ENCODE data around the gene MAP1LC3B2.

Gene MAP1LC3B2

DNA sequence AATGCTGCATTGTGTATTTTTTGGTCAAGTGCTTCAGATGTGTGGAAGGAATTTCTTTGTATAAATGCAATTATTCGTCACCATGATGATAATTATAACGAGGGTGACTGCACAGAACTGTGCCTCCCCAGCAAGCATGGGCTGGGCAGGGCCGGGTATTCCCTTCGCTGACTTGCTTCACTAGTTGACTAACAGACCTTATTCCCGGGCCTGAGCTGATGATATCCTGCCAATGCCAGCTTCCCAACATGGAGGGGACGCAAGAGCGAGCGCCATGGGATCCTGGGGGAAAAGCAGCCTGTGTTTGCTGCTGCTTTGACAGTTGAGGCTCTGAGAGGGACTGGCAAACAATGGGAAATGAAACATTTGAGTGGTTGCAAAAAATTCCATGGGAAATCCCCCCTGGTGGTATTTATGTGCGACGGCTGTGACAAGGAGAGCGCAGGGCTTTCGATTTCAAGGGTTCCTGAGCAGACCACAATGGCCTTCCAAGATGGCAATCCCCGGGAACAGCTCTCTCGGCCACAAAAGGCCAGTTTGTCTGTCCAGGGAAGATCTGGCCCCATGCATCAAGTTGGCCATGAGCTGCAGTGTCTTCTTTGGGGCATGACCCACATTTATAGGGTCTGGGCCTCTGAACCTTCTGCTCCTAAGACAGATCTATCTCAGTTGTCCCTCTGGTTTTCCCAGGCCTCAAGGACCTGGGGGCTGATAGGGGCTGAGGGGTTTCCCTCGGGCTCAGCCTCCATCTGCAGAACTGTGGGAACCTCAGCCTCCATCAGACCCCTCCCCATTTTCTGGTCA lies 21.9 kb upstream of the MAP1LC3B2 start:
- DNase-seq (ENCODE audit: low spot score): no peak

- no peak for DNase-seq (ENCODE audit: low spot score)
These were observed 21.0 kb upstream of the MAP1LC3B2 start for GRCh38 chr12:116538076-116538591.

DNA sequence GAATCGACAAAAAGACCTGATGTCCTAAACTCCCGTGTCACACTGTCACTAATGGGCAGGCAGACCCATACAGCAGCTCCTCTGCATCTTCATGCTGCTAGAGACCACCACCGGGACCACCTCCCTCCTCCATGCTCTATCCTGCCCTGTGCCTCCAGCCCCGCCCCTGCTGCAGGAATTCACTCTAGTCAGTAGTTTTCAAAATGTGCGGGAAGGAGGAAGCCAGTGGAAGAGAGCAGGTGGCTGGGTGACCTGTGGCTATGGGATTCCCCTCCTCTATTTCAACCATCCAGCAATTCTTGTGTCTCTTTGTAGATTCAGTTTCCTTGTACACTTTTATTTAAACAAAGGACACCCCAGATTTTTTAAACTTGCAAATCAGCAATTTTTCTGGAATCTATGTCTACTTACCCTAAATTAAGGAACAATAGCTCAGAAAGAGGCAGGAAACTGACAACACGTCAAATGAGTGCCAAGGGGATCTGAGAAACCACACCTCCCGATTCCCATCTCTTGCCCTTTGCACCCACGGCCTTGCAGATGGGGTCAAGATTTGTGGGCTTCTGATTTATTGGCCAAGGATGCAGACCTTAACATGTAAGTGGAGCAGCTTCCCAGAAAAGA lies 20.4 kb upstream of the MAP1LC3B2 start:
- DNase-seq (ENCODE audit: low spot score): no peak

DNA sequence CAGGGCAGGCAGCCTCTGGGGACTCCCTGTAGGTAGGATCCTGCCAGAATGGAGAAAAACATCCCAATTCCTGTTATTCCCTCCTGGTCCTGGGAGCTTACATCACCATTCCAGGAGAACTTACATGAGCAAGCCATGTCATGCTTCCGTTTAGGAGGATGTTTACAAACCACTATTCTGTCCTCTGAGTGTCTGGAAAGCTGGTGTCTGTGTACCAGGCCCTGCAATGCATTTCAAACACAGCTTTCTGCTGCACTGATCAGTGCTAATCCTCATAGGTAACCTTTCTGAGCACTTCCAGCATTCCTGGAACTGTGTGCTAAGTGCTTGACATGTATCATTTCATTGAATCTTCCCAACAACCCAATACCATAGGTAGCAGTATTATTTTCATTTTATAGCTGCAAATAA lies 19.8 kb upstream of the MAP1LC3B2 start:
- no peak for DNase-seq (ENCODE audit: low spot score)

DNA sequence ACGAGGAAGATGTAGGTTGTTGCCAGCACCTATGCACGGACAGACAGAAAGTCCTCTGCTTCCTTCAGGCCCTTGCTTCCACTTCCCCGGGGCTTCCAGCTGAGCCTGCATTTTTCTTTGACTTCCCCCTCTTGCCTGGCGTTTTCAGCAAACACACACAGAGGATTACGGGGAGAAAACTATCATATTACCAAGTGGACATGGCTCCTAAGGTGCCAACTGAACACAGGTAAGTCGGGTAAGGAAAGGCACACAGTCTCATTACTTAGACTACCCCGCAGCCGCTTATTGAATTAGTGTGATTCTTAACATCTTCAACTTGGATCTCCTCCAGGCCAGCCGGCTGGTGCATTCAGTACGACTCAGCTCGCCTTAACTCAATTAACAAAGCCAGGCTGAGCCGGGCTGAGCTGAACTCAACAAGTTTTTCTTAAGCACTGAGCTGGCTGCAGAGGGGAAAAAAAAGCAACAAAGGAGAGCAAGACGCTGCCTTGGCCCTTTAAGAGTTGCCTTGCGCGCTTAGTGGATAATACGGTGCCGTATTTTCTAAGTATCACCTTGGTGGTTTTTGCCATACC lies 19.2 kb upstream of the MAP1LC3B2 start:
- peak; percentile 79 for DNase-seq (ENCODE audit: low spot score)

GRCh38 chr12:116540622-116541152 lies 18.5 kb upstream of the MAP1LC3B2 start:
- no peak for DNase-seq (ENCODE audit: low spot score)

DNA sequence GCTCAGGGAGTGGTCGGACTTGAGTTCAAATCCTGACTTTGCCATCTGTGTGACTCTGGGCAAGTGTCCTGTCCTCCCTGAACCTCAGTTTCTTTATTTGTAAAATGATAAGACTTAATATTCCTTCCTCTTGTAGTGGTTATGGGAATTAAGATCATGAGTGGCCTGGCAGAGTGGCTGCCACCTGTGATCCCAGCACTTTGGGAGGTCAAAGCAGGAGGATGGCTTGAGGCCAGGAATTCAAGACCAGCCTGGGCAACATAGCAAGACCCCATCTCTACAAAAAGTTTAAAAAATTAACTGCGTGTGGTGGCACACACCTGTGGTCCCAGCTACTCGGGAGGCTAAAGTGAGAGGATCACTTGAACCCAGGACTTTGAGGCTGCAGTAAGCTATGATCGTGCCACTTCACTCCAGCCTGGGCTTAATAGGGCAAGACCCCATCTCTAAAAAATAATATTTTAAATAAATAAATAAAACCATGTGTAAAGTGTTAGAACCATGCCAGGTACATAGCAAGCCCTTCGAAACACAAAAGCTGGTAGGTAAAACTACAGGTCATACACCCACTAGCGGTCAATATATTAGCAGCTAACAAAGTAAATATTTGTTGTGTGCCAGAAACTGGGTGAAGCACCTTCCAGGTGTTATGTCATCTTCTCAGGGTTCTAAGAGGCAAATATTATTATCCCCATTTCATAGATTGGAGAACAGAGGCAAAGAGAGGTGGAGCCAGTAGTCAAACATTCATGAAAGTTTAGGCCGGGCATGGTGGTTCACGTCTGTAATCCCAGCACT lies 17.4 kb upstream of the MAP1LC3B2 start:
- no peak for DNase-seq (ENCODE audit: low spot score)

- DNase-seq (ENCODE audit: low spot score): no peak
These were observed 16.7 kb upstream of the MAP1LC3B2 start for GRCh38 chr12:116542345-116542956.

DNA sequence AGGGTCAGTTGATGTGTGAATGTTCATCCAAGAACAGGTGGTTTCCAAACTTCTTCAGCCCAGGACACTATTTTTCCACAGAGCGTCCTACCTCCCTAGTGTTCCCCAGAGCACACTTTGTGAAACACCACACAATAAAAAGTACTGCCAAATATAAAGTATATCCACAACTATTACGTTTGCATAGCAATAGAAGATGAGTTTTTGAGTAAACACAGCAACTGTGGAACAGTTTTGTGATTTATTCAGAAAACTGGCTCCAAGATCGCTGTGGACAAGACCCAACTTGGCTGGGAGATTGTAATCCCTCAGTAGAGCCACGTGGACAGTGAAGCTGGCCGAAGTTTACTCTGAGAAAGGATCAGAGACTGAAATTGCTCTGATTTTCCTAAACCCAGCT lies 14.5 kb upstream of the MAP1LC3B2 start:
- no peak for DNase-seq (ENCODE audit: low spot score)

DNA sequence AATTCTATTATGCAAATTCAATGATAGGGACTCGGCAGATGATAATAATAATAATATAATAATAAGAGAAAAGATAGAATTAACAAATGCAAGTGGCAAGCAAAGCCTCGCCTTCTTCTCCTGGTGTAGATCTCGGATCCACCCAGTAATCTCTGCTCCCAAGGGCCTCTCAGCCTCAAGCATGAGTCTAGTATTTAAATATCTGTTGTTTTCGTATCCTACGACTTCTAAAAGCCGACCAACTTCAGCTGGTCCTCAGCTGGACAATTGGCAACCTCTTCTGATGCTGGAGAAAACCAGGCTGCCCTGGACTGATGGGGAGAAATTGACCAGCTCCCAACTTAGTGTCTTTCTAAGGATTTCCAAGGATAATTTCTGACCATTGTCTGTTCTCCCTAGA lies 14.0 kb upstream of the MAP1LC3B2 start:
- DNase-seq (ENCODE audit: low spot score): no peak

- DNase-seq (ENCODE audit: low spot score): no peak
These were observed 13.2 kb upstream of the MAP1LC3B2 start for GRCh38 chr12:116545936-116546335.

DNA sequence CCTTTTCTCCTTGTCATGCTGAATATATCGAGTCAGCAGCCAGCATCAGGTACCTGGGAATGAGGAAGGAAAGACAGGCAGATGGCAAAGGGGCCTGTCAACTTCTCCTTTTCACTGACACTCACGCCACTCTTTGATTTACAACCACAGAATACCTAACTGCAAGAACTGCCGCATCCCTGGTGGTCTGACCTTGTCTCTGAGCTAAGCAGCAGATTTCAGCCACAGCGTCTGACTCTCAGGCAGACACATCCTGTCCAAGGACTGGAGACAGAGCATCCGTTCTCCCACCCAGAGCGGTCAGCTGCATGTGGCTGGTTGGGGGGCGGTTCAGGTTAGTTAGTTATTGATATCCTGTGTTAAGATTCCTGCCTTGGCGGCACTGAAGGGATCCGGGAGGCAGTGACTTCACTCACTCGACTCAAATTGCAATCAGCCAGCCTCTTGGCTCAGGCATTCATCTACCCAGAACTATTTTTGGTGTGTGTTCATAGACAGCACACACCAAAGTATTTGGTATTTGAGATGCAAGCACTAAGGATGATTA lies 11.2 kb upstream of the MAP1LC3B2 start:
- DNase-seq (ENCODE audit: low spot score): peak; percentile 31

DNA sequence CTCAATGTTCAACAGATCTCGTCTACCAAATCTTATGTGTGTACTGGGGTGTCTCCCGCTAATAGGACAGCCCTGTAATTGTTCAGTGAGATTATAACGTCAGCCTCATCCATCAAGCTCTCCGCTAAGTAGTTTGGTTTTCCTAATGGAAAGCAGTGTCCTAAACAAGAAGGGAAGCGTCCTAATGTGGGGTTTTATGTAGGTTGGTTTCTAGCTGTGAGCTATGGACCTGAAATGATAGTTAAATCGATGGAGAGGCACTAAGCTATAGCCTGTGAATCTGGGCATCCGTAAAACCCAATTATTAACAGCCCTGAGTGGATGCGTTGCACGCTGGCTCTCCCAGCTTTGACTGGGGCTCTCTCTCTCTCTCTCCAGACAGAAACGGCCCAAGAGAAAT lies 9.2 kb upstream of the MAP1LC3B2 start:
- DNase-seq (ENCODE audit: low spot score): no peak

GRCh38 chr12:116551151-116551550 lies 8.0 kb upstream of the MAP1LC3B2 start:
- DNase-seq (ENCODE audit: low spot score): no peak

- DNase-seq (ENCODE audit: low spot score): no peak
These were observed 7.6 kb upstream of the MAP1LC3B2 start for GRCh38 chr12:116551619-116551951.

GRCh38 chr12:116551952-116552772 lies 7.0 kb upstream of the MAP1LC3B2 start:
- DNase-seq (ENCODE audit: low spot score): no peak

- DNase-seq (ENCODE audit: low spot score): no peak
These were observed 6.3 kb upstream of the MAP1LC3B2 start for GRCh38 chr12:116552773-116553373.

DNA sequence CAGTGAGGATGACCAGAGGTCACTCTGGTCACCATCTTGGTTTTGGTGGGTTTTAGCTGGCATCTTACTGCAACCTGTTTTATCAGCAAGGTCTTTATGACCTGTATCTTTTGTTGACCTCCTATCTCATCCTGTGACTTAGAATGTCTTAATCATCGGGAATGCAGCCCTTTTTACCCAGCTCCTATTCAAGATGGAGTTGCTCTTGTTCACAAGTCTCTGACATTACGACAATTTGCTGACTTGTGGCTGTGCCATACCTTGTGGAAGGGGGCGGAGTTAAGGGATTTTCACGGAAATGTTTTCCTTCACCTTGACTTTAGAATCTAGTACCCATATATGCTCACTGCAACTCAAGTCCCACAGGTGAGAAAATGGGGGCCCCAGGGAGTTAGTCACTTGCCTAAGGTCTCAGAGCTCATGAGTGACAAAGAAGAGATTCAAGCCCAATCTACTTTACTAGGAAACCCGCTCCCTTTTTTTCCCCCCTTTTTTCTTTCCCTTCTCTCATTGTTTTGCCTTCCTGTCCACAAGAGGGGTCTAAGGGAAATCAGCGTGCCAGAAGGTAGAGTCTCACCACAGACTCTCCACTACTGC lies 2.7 kb upstream of the MAP1LC3B2 start:
- no peak for DNase-seq (ENCODE audit: low spot score)

DNA sequence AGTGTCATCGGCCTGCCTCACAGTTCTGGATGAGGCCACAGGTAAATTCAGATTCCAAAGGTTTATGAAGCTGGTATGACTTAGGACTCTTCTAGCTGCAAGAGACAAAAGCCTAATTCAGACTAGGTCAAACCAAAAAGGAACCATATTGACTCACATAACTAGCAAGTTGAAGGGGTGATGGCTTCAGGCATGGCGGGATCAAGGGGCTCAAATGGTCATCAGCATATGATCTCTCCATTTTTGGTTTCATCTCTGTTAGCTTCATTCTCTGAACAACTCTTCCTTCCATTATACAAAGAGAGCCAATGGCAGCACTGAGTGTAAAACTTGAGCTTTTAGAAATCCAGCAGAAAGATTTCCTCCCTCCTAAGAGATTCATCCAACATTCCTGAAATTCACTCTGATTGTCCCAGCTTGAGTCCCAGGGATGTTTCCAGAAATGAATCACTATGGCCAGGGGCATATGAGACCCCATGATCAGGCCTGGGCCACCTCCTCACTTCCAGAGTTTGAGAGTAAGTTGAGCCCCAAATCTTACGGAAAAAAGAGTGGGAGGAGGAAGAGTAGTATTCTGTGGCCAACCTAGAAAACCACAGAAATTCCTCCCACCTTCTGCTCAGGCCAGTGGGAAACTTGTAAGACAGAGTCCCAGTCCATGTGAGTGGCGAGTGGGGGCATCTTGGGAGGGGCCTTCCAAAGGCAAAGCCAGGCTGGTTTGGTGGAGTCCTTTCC lies 2.0 kb upstream of the MAP1LC3B2 start:
- no peak for DNase-seq (ENCODE audit: low spot score)

Measured in pons (tissue), 1 donor.